SK-N-SH treated with all-trans-retinoic acid at 6 μM for 48 hours (cell line): ENCODE results near the gene GPC2.

ENCODE experiments used
- ATAC-seq: fragments of 200-7000 bp; cut with Tn5 transposase; 3 replicates; pipeline ENCODE4 v1.9.1; 2020; ENCODE audit warnings: mild to moderate bottlenecking, moderate library complexity
- ARNTL ChIP-seq: fragments of 450-650 bp; formaldehyde crosslinking; IDR thresholded peaks from 2 replicates; pipeline ENCODE4 v1.5.0; 2020; ENCODE audit warnings: low read depth, mild to moderate bottlenecking, moderate library complexity, borderline replicate concordance
- BACH2 ChIP-seq: fragments of 250-450 bp; sonication (Bioruptor Pico); IDR thresholded peaks from 2 replicates; pipeline ENCODE4 v1.9.0; 2021; ENCODE audit warnings: mild to moderate bottlenecking, borderline replicate concordance
- CREB5 ChIP-seq: fragments of 250-450 bp; sonication (Bioruptor Pico); IDR thresholded peaks from 2 replicates; pipeline ENCODE4 v1.5.1; 2020; ENCODE audit warnings: low read depth, mild to moderate bottlenecking, moderate library complexity
- CSDC2 ChIP-seq: fragments of 250-450 bp; sonication (Bioruptor Pico); IDR thresholded peaks from 2 replicates; pipeline ENCODE4 v1.5.0; 2020; ENCODE audit warnings: mild to moderate bottlenecking, moderate library complexity
- CSRNP3 ChIP-seq: fragments of 250-450 bp; sonication (Bioruptor Pico); IDR thresholded peaks from 2 replicates; pipeline ENCODE4 v1.5.1; 2021; ENCODE audit warnings: mild to moderate bottlenecking, moderate library complexity
- GLIS3 ChIP-seq: fragments of 250-450 bp; sonication (Bioruptor Pico); IDR thresholded peaks from 2 replicates; pipeline ENCODE4 v1.5.0; 2020; ENCODE audit warnings: mild to moderate bottlenecking, moderate library complexity
- ISL1 ChIP-seq: fragments of 250-450 bp; sonication (Bioruptor Pico); IDR thresholded peaks from 2 replicates; pipeline ENCODE4 v2.1.2; 2022; ENCODE audit warnings: mild to moderate bottlenecking, moderate library complexity
- OSR1 ChIP-seq: fragments of 250-450 bp; sonication (Bioruptor Pico); IDR thresholded peaks from 2 replicates; pipeline ENCODE4 v1.8.0; 2022; ENCODE audit warnings: moderate library complexity, mild to moderate bottlenecking, inconsistent platforms
- PATZ1 ChIP-seq: fragments of 250-450 bp; sonication (Bioruptor Pico); IDR thresholded peaks from 2 replicates; pipeline ENCODE4 v1.8.0; 2020; ENCODE audit warnings: mild to moderate bottlenecking, moderate library complexity, borderline replicate concordance
- POU6F1 ChIP-seq: fragments of 250-450 bp; sonication (Bioruptor Pico); IDR thresholded peaks from 2 replicates; pipeline ENCODE4 v1.8.0; 2021; ENCODE audit warnings: low read depth, mild to moderate bottlenecking, moderate library complexity, borderline replicate concordance
- PPARA ChIP-seq: fragments of 250-450 bp; sonication (Bioruptor Pico); IDR thresholded peaks from 2 replicates; pipeline ENCODE4 v1.5.0; 2020; ENCODE audit warnings: mild to moderate bottlenecking, borderline replicate concordance
- SNAI2 ChIP-seq: fragments of 250-450 bp; sonication (Bioruptor Pico); IDR thresholded peaks from 2 replicates; pipeline ENCODE4 v1.5.0; 2020; ENCODE audit warnings: mild to moderate bottlenecking, moderate library complexity
- TCF4 ChIP-seq: fragments of 250-450 bp; sonication (Bioruptor Pico); IDR thresholded peaks from 2 replicates; pipeline ENCODE4 v1.8.0; 2021; ENCODE audit warnings: mild to moderate bottlenecking, moderate library complexity, borderline replicate concordance
- TSHZ2 ChIP-seq: fragments of 250-450 bp; sonication (Bioruptor Pico); IDR thresholded peaks from 2 replicates; pipeline ENCODE4 v1.5.0; 2020; ENCODE audit warnings: mild to moderate bottlenecking, moderate library complexity
- ZC3H10 ChIP-seq: fragments of 250-450 bp; sonication (Bioruptor Pico); IDR thresholded peaks from 2 replicates; pipeline ENCODE4 v1.5.1; 2021; ENCODE audit warnings: mild to moderate bottlenecking, moderate library complexity
- ZFP3 ChIP-seq: fragments of 250-450 bp; sonication (Bioruptor Pico); IDR thresholded peaks from 2 replicates; pipeline ENCODE4 v1.5.0; 2020; ENCODE audit warnings: mild to moderate bottlenecking, moderate library complexity
- ZFP30 ChIP-seq: fragments of 450-650 bp; formaldehyde crosslinking; IDR thresholded peaks from 2 replicates; pipeline ENCODE4 v1.5.0; 2022; ENCODE audit warnings: mild to moderate bottlenecking, moderate library complexity
- ZNF565 ChIP-seq: fragments of 450-650 bp; formaldehyde crosslinking; conservative IDR thresholded peaks from 2 replicates; pipeline ENCODE4 v1.5.0; 2020; ENCODE audit warnings: low read depth, mild to moderate bottlenecking, moderate library complexity
- ZNF8 ChIP-seq: fragments of 450-650 bp; formaldehyde crosslinking; IDR thresholded peaks from 2 replicates; pipeline ENCODE4 v1.5.0; 2020; ENCODE audit warnings: mild to moderate bottlenecking, moderate library complexity

The GPC2 gene

GRCh38 chr7:100170101-100170897 is 6.9 kb downstream of the GPC2 start:
- no peak for TF ChIP-seq CSDC2 (CRISPR knock-in tag)
- TF ChIP-seq ZNF8 (CRISPR knock-in tag) = no peak
- no peak for TF ChIP-seq CSRNP3 (CRISPR knock-in tag)
- TF ChIP-seq GLIS3 = no peak
- no peak for TF ChIP-seq PPARA (CRISPR knock-in tag)
- no peak for TF ChIP-seq BACH2 (CRISPR knock-in tag)
- no peak for TF ChIP-seq PATZ1 (CRISPR knock-in tag)
- TF ChIP-seq ARNTL (CRISPR knock-in tag) = no peak
- no peak for TF ChIP-seq ZFP3 (CRISPR knock-in tag)
- TF ChIP-seq ZFP30 (CRISPR knock-in tag) = no peak
- TF ChIP-seq POU6F1 (CRISPR knock-in tag) = no peak
- TF ChIP-seq SNAI2 (CRISPR knock-in tag) = no peak
- TF ChIP-seq TSHZ2 (CRISPR knock-in tag) = no peak
- no peak for TF ChIP-seq ISL1 (CRISPR knock-in tag)
- TF ChIP-seq OSR1 (CRISPR knock-in tag) = no peak
- TF ChIP-seq ZNF565 (CRISPR knock-in tag) = no peak
- no peak for TF ChIP-seq TCF4 (CRISPR knock-in tag)
- no peak for ATAC-seq

- no peak for ATAC-seq
- TF ChIP-seq TCF4 (CRISPR knock-in tag) = no peak
- no peak for TF ChIP-seq GLIS3
- TF ChIP-seq CREB5 (CRISPR knock-in tag) = no peak
- TF ChIP-seq ZNF565 (CRISPR knock-in tag) = no peak
- TF ChIP-seq SNAI2 (CRISPR knock-in tag) = no peak
- TF ChIP-seq CSDC2 (CRISPR knock-in tag) = no peak
- TF ChIP-seq ZFP3 (CRISPR knock-in tag) = no peak
- TF ChIP-seq ISL1 (CRISPR knock-in tag) = no peak
- TF ChIP-seq CSRNP3 (CRISPR knock-in tag) = no peak
- no peak for TF ChIP-seq PPARA (CRISPR knock-in tag)
- TF ChIP-seq OSR1 (CRISPR knock-in tag) = no peak
- no peak for TF ChIP-seq ZC3H10 (CRISPR knock-in tag)
Measured at GRCh38 chr7:100169147-100169850, 7.9 kb downstream of the GPC2 start.
